Natural killer cell (primary cell): ENCODE results near the gene DMC1. TPM values are rescaled to one million over a fixed set of nuclear protein-coding genes. Genes with fewer than 3 reads are reported as not detected.
A peak's percentile ranks its signal among the peaks of the same experiment; 100 is the strongest.

Experiments used
- ATAC-seq, 3 donors: fragments of 150-1000 bp in 2 of 3; fragments of 200-7000 bp in 1 of 3; cut with Tn5 transposase; 1 replicate in 1 of 3; 2 replicates in 2 of 3; pipeline ENCODE4 v1.10.0; 2021; ENCODE audit warnings: mild to moderate bottlenecking in 2 of 3, moderate library complexity in 2 of 3
- DNase-seq, 2 donors: peaks; one replicate each; pipeline versions ENCODE4 v3.0.0 to v3.0.0-alpha.2; 2013 to 2021; ENCODE audit warnings: mixed read lengths in 1 of 2
- H3K27ac ChIP-seq: one replicate; pipeline ENCODE4 v1.5.1; 2013; ENCODE audit warnings: mild to moderate bottlenecking, low read length
- H3K27me3 ChIP-seq: one replicate; pipeline ENCODE4 v1.6.1; 2013; ENCODE audit warnings: low read length; ENCODE audit not compliant: control insufficient read depth, insufficient read depth
- H3K36me3 ChIP-seq: one replicate; pipeline ENCODE4 v1.6.1; 2013; ENCODE audit warnings: low read length; ENCODE audit not compliant: control insufficient read depth, insufficient read depth
- H3K4me1 ChIP-seq: one replicate; pipeline ENCODE4 v1.6.1; 2013; ENCODE audit warnings: low read length; ENCODE audit not compliant: control insufficient read depth, insufficient read depth
- H3K4me3 ChIP-seq: one replicate; pipeline ENCODE4 v1.5.1; 2013; ENCODE audit warnings: low read length
- H3K9me3 ChIP-seq: one replicate; pipeline ENCODE4 v1.6.1; 2013; ENCODE audit warnings: low read length; ENCODE audit not compliant: control insufficient read depth, insufficient read depth
- H3K27ac Mint-ChIP-seq, 2 donors: one replicate each; pipeline ENCODE4 v1.8.0; 2022; ENCODE audit warnings: mild to moderate bottlenecking in 2 of 2, mixed read lengths in 2 of 2, moderate library complexity in 1 of 2
- H3K27me3 Mint-ChIP-seq, 2 donors: one replicate each; pipeline ENCODE4 v1.8.0; 2022; ENCODE audit warnings: low read depth in 2 of 2, mixed read lengths in 2 of 2
- H3K36me3 Mint-ChIP-seq: one replicate; pipeline ENCODE4 v1.8.0; 2022; ENCODE audit warnings: mixed read lengths
- H3K4me1 Mint-ChIP-seq, 2 donors: one replicate each; pipeline ENCODE4 v1.8.0; 2022; ENCODE audit warnings: mixed read lengths in 2 of 2
- H3K4me3 Mint-ChIP-seq: one replicate; pipeline ENCODE4 v1.8.0; 2022; ENCODE audit warnings: mild to moderate bottlenecking, moderate library complexity, mixed read lengths
- H3K9me3 Mint-ChIP-seq, 2 donors: one replicate each; pipeline ENCODE4 v1.8.0; 2022; ENCODE audit warnings: mixed read lengths in 2 of 2
- CTCF ChIP-seq: fragments of 200-600 bp; IDR thresholded peaks from one replicate; pipeline ENCODE4 v1.8.0; 2022; ENCODE audit warnings: antibody characterized with exemption
- WGBS: methylation state at CpG from one replicate; pipeline ENCODE4 v1.1.7; 2013; ENCODE audit warnings: missing lambda C conversion rate; ENCODE audit not compliant: insufficient coverage; 5-methylcytosine and 5-hydroxymethylcytosine counted together
- intact Hi-C: fragments of 100-400 bp; cut with micrococcal nuclease; formaldehyde crosslinking; loops from one replicate; pipeline ENCODE4 v1.14.2; 2022
- total RNA-seq, 4 donors: library from RNA; stranded (reverse); fragments of 120-200 nt in 1 of 4; gene quantifications; one replicate each; pipeline versions ENCODE4 v1.2.3 to v1.2.4, GENCODE V29; 2013 to 2022

Gene DMC1
- total RNA-seq, 3 donors from 2014 or later (not counting 1 experiment from before 2014, with no cell fraction given), result 0.31 to 1.7 (median 0.63) TPM

- TF ChIP-seq CTCF, result no peak
- Mint-ChIP-seq H3K27me3 (no peaks in the 10 kb centered on the region), H3K36me3 (peaks cover 24% of the 10 kb centered on the region), H3K9me3 (no peaks in the 10 kb centered on the region), H3K4me1 (peaks cover 22% of the 10 kb centered on the region in 2 donors), H3K4me3 (no peak overlapping the region), H3K27ac (peak overlapping the region; percentile 50 to 67)
- no peak overlapping the region for H3K27ac ChIP-seq
- H3K4me1 ChIP-seq, result no peaks in the 10 kb centered on the region
- WGBS, result 100% methylated on average over 3 of the region's 3 CpGs
- DNase-seq (no peak), ATAC-seq (no peak)
- H3K36me3 ChIP-seq, result peaks cover 61% of the 10 kb centered on the region
- no peak overlapping the region for H3K4me3 ChIP-seq
- intact Hi-C loops, result no loop called here
- H3K27me3 ChIP-seq, result no peaks in the 10 kb centered on the region
- no peaks in the 10 kb centered on the region for H3K9me3 ChIP-seq
Measured at GRCh38 chr22:38481162-38481870, 88.7 kb downstream of the DMC1 start.

- peaks cover 21% of the 10 kb centered on the region for H3K36me3 Mint-ChIP-seq
- Histone ChIP-seq H3K27me3 (no peaks in the 10 kb centered on the region), H3K27ac (peak overlapping the region; percentile 15), H3K9me3 (no peaks in the 10 kb centered on the region), H3K4me3 (no peak overlapping the region), H3K4me1 (no peaks in the 10 kb centered on the region), H3K36me3 (peaks cover 44% of the 10 kb centered on the region)
- H3K27me3 Mint-ChIP-seq, result no peaks in the 10 kb centered on the region
- H3K9me3 Mint-ChIP-seq, result no peaks in the 10 kb centered on the region
- intact Hi-C loops, result no loop called here
- H3K27ac Mint-ChIP-seq, result peak overlapping the region; percentile 29 to 70
- H3K4me1 Mint-ChIP-seq, result peaks cover 19 to 20% of the 10 kb centered on the region in 2 donors
- DNase-seq (no peak), ATAC-seq (no peak)
- no peak overlapping the region for H3K4me3 Mint-ChIP-seq
- TF ChIP-seq CTCF, result no peak
- 92% methylated on average over 4 of the region's 7 CpGs for WGBS
Measured at GRCh38 chr22:38479096-38479837, 90.7 kb downstream of the DMC1 start.

- H3K4me1 ChIP-seq, result no peaks in the 10 kb centered on the region
- 100% methylated on average over 1 of the region's 1 CpG for WGBS
- peak overlapping the region; percentile 24 to 53 for H3K27ac Mint-ChIP-seq
Measured at GRCh38 chr22:38477585-38477984, 92.4 kb downstream of the DMC1 start.

More at GRCh38 chr22:38477585-38477984, 92.4 kb downstream of the DMC1 start:
- Mint-ChIP-seq H3K4me3 (no peak overlapping the region), H3K27me3 (no peaks in the 10 kb centered on the region), H3K9me3 (no peaks in the 10 kb centered on the region), H3K4me1 (peaks cover 2 to 14% of the 10 kb centered on the region in 2 donors), H3K36me3 (peaks cover 5% of the 10 kb centered on the region)
- H3K27me3 ChIP-seq, result no peaks in the 10 kb centered on the region
- peaks cover 27% of the 10 kb centered on the region for H3K36me3 ChIP-seq
- TF ChIP-seq CTCF, result no peak
- DNase-seq (no peak), ATAC-seq (no peak)
- intact Hi-C loops, result no loop called here
- no peak overlapping the region for H3K27ac ChIP-seq
- no peak overlapping the region for H3K4me3 ChIP-seq
- H3K9me3 ChIP-seq, result no peaks in the 10 kb centered on the region
